OCI-LY7 (cell line): ENCODE measurements around the gene CASQ1. TPM values are rescaled to one million over a fixed set of nuclear protein-coding genes. Genes with fewer than 3 reads are reported as not detected.
A peak's percentile ranks its signal among the peaks of the same experiment; 100 is the strongest.

Experiments used
- BruUV-seq: library from RNA; stranded (reverse); fragments of 400-500 nt; replicated peaks from 2 replicates; lab custom pipeline; 2021; lab: Mats Ljungman, UMichigan
- CTCF ChIA-PET: fragments of 300-600 bp; sonication (Branson Sonifier 250); formaldehyde crosslinking; loops from one replicate; lab custom pipeline; 2022; ENCODE audit warnings: antibody characterized with exemption; ENCODE audit not compliant: unreplicated experiment; lab: Charles Lee
- POLR2A ChIA-PET: fragments of 300-600 bp; sonication (Branson Sonifier 250); formaldehyde crosslinking; loops from one replicate; lab custom pipeline; 2022; ENCODE audit warnings: antibody characterized with exemption; lab: Charles Lee
- DNase-seq: peaks from one replicate; pipeline ENCODE4 v3.0.0-alpha.2; 2015; ENCODE audit warnings: low spot score
- H2AFZ ChIP-seq: fragments of 200-600 bp; sonication (generic), shearing (Covaris generic); 2 replicates; pipeline ENCODE4 v1.6.1; 2014; ENCODE audit warnings: mild to moderate bottlenecking, antibody characterized with exemption, low read length, moderate library complexity
- H3K27ac ChIP-seq: fragments of 200-600 bp; sonication (generic); 2 replicates; pipeline ENCODE4 v1.5.1; 2014; ENCODE audit warnings: mixed run types, low read depth, mild to moderate bottlenecking, moderate library complexity, low read length, inconsistent platforms; ENCODE audit not compliant: poor library complexity, severe bottlenecking
- H3K36me3 ChIP-seq: fragments of 200-600 bp; sonication (generic); 2 replicates; pipeline ENCODE4 v1.6.1; 2014; ENCODE audit warnings: mild to moderate bottlenecking, antibody characterized with exemption, low read length, moderate library complexity, mixed read lengths; ENCODE audit not compliant: insufficient read depth
- H3K4me1 ChIP-seq: fragments of 200-600 bp; sonication (generic); 2 replicates; pipeline ENCODE4 v1.5.1; 2014; ENCODE audit warnings: mild to moderate bottlenecking, low read length; ENCODE audit not compliant: insufficient read depth, poor library complexity, severe bottlenecking
- H3K4me2 ChIP-seq: fragments of 200-600 bp; sonication (generic); 2 replicates; pipeline ENCODE4 v1.6.1; 2014; ENCODE audit warnings: mild to moderate bottlenecking, low read length
- H3K4me3 ChIP-seq: fragments of 200-600 bp; sonication (generic); 2 replicates; pipeline ENCODE4 v1.5.1; 2014; ENCODE audit warnings: mild to moderate bottlenecking, low read depth, low read length; ENCODE audit not compliant: poor library complexity, severe bottlenecking
- H3K79me2 ChIP-seq: fragments of 200-600 bp; sonication (generic); 2 replicates; pipeline ENCODE4 v1.6.1; 2016; ENCODE audit warnings: low read depth, mild to moderate bottlenecking, low read length, moderate library complexity, mixed read lengths; ENCODE audit not compliant: insufficient read depth
- H3K9me2 ChIP-seq: fragments of 200-600 bp; sonication (generic); 2 replicates; pipeline ENCODE4 v1.6.1; 2016; ENCODE audit warnings: mild to moderate bottlenecking, low read length, mixed read lengths; ENCODE audit not compliant: insufficient read depth
- H3K9me3 ChIP-seq: fragments of 200-600 bp; sonication (generic); 2 replicates; pipeline ENCODE4 v1.6.1; 2014; ENCODE audit warnings: mild to moderate bottlenecking, mixed run types, low read length, mixed read lengths
- H4K20me1 ChIP-seq: fragments of 200-600 bp; sonication (generic); 2 replicates; pipeline ENCODE4 v1.6.1; 2014; ENCODE audit warnings: mild to moderate bottlenecking, antibody characterized with exemption, low read length, moderate library complexity, mixed read lengths; ENCODE audit not compliant: insufficient read depth
- CTCF ChIP-seq: fragments of 200-600 bp; sonication (generic); conservative IDR thresholded peaks from 2 replicates; pipeline ENCODE4 v1.5.1; 2014; ENCODE audit warnings: mild to moderate bottlenecking, antibody characterized with exemption, low read length, moderate library complexity, mixed read lengths
- EZH2phosphoT487 ChIP-seq: fragments of 200-600 bp; sonication (generic); IDR thresholded peaks from 2 replicates; pipeline ENCODE4 v1.6.1; 2018; ENCODE audit warnings: low read depth, borderline replicate concordance, mild to moderate bottlenecking, mixed run types, antibody characterized with exemption, low read length, moderate library complexity, mixed read lengths
- intact Hi-C: fragments of 100-400 bp; cut with micrococcal nuclease; formaldehyde crosslinking; loops from one replicate; pipeline ENCODE4 v1.10.0; 2022; ENCODE audit not compliant: unreplicated experiment
- total RNA-seq, 2 experiments: library from RNA; depleted of rRNA in 1 of 2; stranded (reverse); fragments of >200 nt in 1 of 2; shearing (Covaris generic) in 1 of 2; gene quantifications; 2 replicates each; pipeline ENCODE4 v1.2.3, GENCODE V29; 2014 to 2022

Gene CASQ1
- total RNA-seq, 2 experiments from 2014 or later: not detected

- H3K9me2 ChIP-seq: no peaks in the 10 kb centered on the region
- intact Hi-C loops: no loop called here
- peaks cover 6% of the 10 kb centered on the region; the same call in 1 of the 2 replicates for H3K79me2 ChIP-seq
- DNase-seq: peak; percentile 54
- ChIA-PET CTCF (interaction anchor here (0.6 to 1.2 kb wide), 2 partner anchors 46 to 336 kb away, joined by 3 to 4 read pairs; no protein-coding TSS in a partner anchor), POLR2A (interaction anchor here (0.7 to 1.5 kb wide), 6 partner anchors 22 to 107 kb away, joined by 3 to 5 read pairs (median 3); partner anchors contain the start of genes DCAF8 and IGSF8)
- TF ChIP-seq CTCF: no peak
- TF ChIP-seq EZH2phosphoT487: no peak
- H3K4me1 ChIP-seq: peaks cover 39% of the 10 kb centered on the region
- 0 out of 2 replicates have a peak overlapping the region, but pooled peaks have one; percentile 17 for H2AFZ ChIP-seq
- BruUV-seq: no TSS peak
- H3K36me3 ChIP-seq: peaks cover 41% of the 10 kb centered on the region
- peak overlapping the region; percentile 81 for H3K27ac ChIP-seq
- peak overlapping the region; percentile 97 for H3K4me2 ChIP-seq
- H3K4me3 ChIP-seq: peak overlapping the region; percentile 98
- 0 out of 2 replicates have a peak, but pooled peaks cover 5% of the 10 kb centered on the region for H4K20me1 ChIP-seq
- no peaks in the 10 kb centered on the region for H3K9me3 ChIP-seq
Observed at GRCh38 chr1:160206036-160206389, 15.6 kb downstream of the CASQ1 start.

GRCh38 chr1:160206421-160207117 lies 16.2 kb downstream of the CASQ1 start:
- intact Hi-C loops: no loop called here
- Histone ChIP-seq H3K79me2 (peaks cover 6% of the 10 kb centered on the region; the same call in 1 of the 2 replicates), H2AFZ (no peak overlapping the region), H3K36me3 (peaks cover 47% of the 10 kb centered on the region), H3K4me3 (peak overlapping the region; percentile 98), H3K27ac (peak overlapping the region; percentile 81), H3K4me2 (peak overlapping the region; percentile 97), H3K9me2 (no peaks in the 10 kb centered on the region), H3K4me1 (peaks cover 39% of the 10 kb centered on the region), H3K9me3 (no peaks in the 10 kb centered on the region), H4K20me1 (0 out of 2 replicates have a peak, but pooled peaks cover 5% of the 10 kb centered on the region)
- TF ChIP-seq EZH2phosphoT487: no peak
- ChIA-PET POLR2A (interaction anchor here (0.7 to 1.5 kb wide), 6 partner anchors 22 to 108 kb away, joined by 3 to 5 read pairs (median 3); partner anchors contain the start of genes DCAF8 and IGSF8), CTCF (interaction anchor here (0.6 to 1.2 kb wide), 2 partner anchors 46 to 335 kb away, joined by 3 to 4 read pairs; no protein-coding TSS in a partner anchor)
- DNase-seq: peak; percentile 32
- no TSS peak for BruUV-seq

- TF ChIP-seq EZH2phosphoT487: no peak
- TF ChIP-seq CTCF: no peak
- BruUV-seq: TSS peak; percentile 41
- CTCF ChIA-PET: interaction anchor here (1.2 kb wide), 1 partner anchor 45 kb away, joined by 4 read pairs; no protein-coding TSS in a partner anchor
- POLR2A ChIA-PET: no interaction called here
- Histone ChIP-seq H3K4me3 (peak overlapping the region; percentile 98), H3K27ac (peak overlapping the region; percentile 81), H2AFZ (no peak overlapping the region), H3K4me1 (peaks cover 39% of the 10 kb centered on the region), H4K20me1 (0 out of 2 replicates have a peak, but pooled peaks cover 5% of the 10 kb centered on the region), H3K36me3 (peaks cover 53% of the 10 kb centered on the region), H3K9me2 (no peaks in the 10 kb centered on the region), H3K9me3 (no peaks in the 10 kb centered on the region), H3K79me2 (peaks cover 6% of the 10 kb centered on the region; the same call in 1 of the 2 replicates), H3K4me2 (peak overlapping the region; percentile 97)
- DNase-seq: no peak
- intact Hi-C loops: no loop called here
Observed at GRCh38 chr1:160207118-160207650, 16.8 kb downstream of the CASQ1 start.
